HEK293 (cell line): Measurements from ENCODE around the gene SERPINA6.

ENCODE experiments used
- CTCF ChIA-PET: fragments of 350-600 bp; formaldehyde crosslinking; extraction: SDS; loops from one replicate; lab custom pipeline; 2021; ENCODE audit warnings: antibody characterized with exemption; lab: Yijun Ruan, JAX
- POLR2A ChIA-PET: fragments of 300-600 bp; formaldehyde crosslinking; extraction: SDS; loops from one replicate; lab custom pipeline; 2020; ENCODE audit warnings: antibody characterized with exemption, inconsistent platforms; lab: Yijun Ruan, JAX
- H3K27ac ChIP-seq: fragments of 200-500 bp; sonication (Bioruptor generic); 2 replicates; pipeline ENCODE4 v1.5.1; 2014; ENCODE audit warnings: low read depth, low read length, control low read depth, inconsistent platforms; ENCODE audit errors: extremely low read depth
- H3K36me3 ChIP-seq, 2 experiments: fragments of 200-500 bp in 1 of 2; sonication (Bioruptor generic) in 1 of 2; 1 replicate in 1 of 2; 2 replicates in 1 of 2; pipeline ENCODE4 v1.5.1; 2014 to 2017; ENCODE audit warnings: inconsistent platforms in 2 of 2, low read length in 2 of 2; ENCODE audit not compliant: control insufficient read depth in 2 of 2, insufficient read depth in 1 of 2
- H3K4me1 ChIP-seq: fragments of 200-500 bp; sonication (Bioruptor generic); 2 replicates; pipeline ENCODE4 v1.5.1; 2014; ENCODE audit warnings: mild to moderate bottlenecking, low read length, inconsistent platforms; ENCODE audit not compliant: control insufficient read depth, insufficient read depth
- H3K4me3 ChIP-seq: 2 replicates; pipeline ENCODE4 v1.5.1; 2011; ENCODE audit warnings: low read depth, mild to moderate bottlenecking, control low read depth, low read length, moderate library complexity
- H3K9me3 ChIP-seq: fragments of 200-500 bp; sonication (Bioruptor generic); 2 replicates; pipeline ENCODE4 v1.5.1; 2014; ENCODE audit warnings: low read depth, low read length, inconsistent platforms; ENCODE audit not compliant: control insufficient read depth, insufficient read depth
- BCL11B ChIP-seq: fragments of 450-650 bp; formaldehyde crosslinking; IDR thresholded peaks from 2 replicates; pipeline ENCODE4 v1.5.1; 2016; ENCODE audit warnings: low read depth, missing biosample characterization, missing genetic modification characterization
- KLF10 ChIP-seq: fragments of 450-650 bp; IDR thresholded peaks from 2 replicates; pipeline ENCODE4 v1.5.1; 2018; ENCODE audit warnings: missing biosample characterization, mild to moderate bottlenecking, missing genetic modification characterization
- MEIS1 ChIP-seq: sonication (generic); formaldehyde crosslinking; IDR thresholded peaks from 2 replicates; pipeline ENCODE4 v1.8.1; 2022; ENCODE audit warnings: missing genetic modification reagents, mild to moderate bottlenecking, borderline replicate concordance
- OVOL3 ChIP-seq: fragments of 450-650 bp; formaldehyde crosslinking; IDR thresholded peaks from 2 replicates; pipeline ENCODE4 v1.5.1; 2016; ENCODE audit warnings: missing biosample characterization, missing genetic modification characterization
- SCRT1 ChIP-seq: fragments of 450-650 bp; formaldehyde crosslinking; IDR thresholded peaks from 2 replicates; pipeline ENCODE4 v1.5.1; 2016; ENCODE audit warnings: missing biosample characterization, missing genetic modification characterization, borderline replicate concordance
- SCRT2 ChIP-seq: fragments of 450-650 bp; formaldehyde crosslinking; IDR thresholded peaks from 2 replicates; pipeline ENCODE4 v1.5.1; 2016; ENCODE audit warnings: missing biosample characterization, missing genetic modification characterization
- ZNF16 ChIP-seq: fragments of 450-650 bp; formaldehyde crosslinking; IDR thresholded peaks from 2 replicates; pipeline ENCODE4 v1.5.1; 2016; ENCODE audit warnings: low read depth, missing biosample characterization, missing genetic modification characterization
- ZNF211 ChIP-seq: fragments of 450-650 bp; formaldehyde crosslinking; IDR thresholded peaks from 2 replicates; pipeline ENCODE4 v1.5.1; 2016; ENCODE audit warnings: low read depth, missing biosample characterization, missing genetic modification characterization
- ZNF394 ChIP-seq: fragments of 450-650 bp; formaldehyde crosslinking; IDR thresholded peaks from 2 replicates; pipeline ENCODE4 v1.5.1; 2016; ENCODE audit warnings: missing biosample characterization, missing genetic modification characterization, mild to moderate bottlenecking, moderate library complexity, borderline replicate concordance
- ZNF416 ChIP-seq: fragments of 450-650 bp; formaldehyde crosslinking; IDR thresholded peaks from 2 replicates; pipeline ENCODE4 v1.5.1; 2016; ENCODE audit warnings: missing biosample characterization, missing genetic modification characterization
- ZNF610 ChIP-seq: fragments of 450-650 bp; formaldehyde crosslinking; IDR thresholded peaks from 2 replicates; pipeline ENCODE4 v1.5.1; 2016; ENCODE audit warnings: missing biosample characterization, missing genetic modification characterization, borderline replicate concordance
- ZNF624 ChIP-seq: fragments of 450-650 bp; formaldehyde crosslinking; IDR thresholded peaks from 2 replicates; pipeline ENCODE4 v1.5.1; 2017; ENCODE audit warnings: missing biosample characterization, missing genetic modification characterization
- ZNF791 ChIP-seq: fragments of 450-650 bp; formaldehyde crosslinking; IDR thresholded peaks from 2 replicates; pipeline ENCODE4 v1.5.1; 2016; ENCODE audit warnings: missing biosample characterization, missing genetic modification characterization
- ZSCAN16 ChIP-seq: fragments of 450-650 bp; formaldehyde crosslinking; IDR thresholded peaks from 2 replicates; pipeline ENCODE4 v1.5.1; 2016; ENCODE audit warnings: missing biosample characterization, missing genetic modification characterization
- TF ChIP-seq, protein P1 (sequence below): fragments of 450-650 bp; formaldehyde crosslinking; IDR thresholded peaks from 2 replicates; pipeline ENCODE4 v1.5.1; 2016; ENCODE audit warnings: missing biosample characterization, missing genetic modification characterization
- TF ChIP-seq, protein P2 (sequence below): fragments of 450-650 bp; formaldehyde crosslinking; IDR thresholded peaks from 2 replicates; pipeline ENCODE4 v1.5.1; 2016; ENCODE audit warnings: missing biosample characterization, missing genetic modification characterization, borderline replicate concordance
- TF ChIP-seq, protein P3 (sequence below): fragments of 450-650 bp; formaldehyde crosslinking; IDR thresholded peaks from 2 replicates; pipeline ENCODE4; 2016; ENCODE audit warnings: missing biosample characterization, missing genetic modification characterization

Gene SERPINA6

DNA sequence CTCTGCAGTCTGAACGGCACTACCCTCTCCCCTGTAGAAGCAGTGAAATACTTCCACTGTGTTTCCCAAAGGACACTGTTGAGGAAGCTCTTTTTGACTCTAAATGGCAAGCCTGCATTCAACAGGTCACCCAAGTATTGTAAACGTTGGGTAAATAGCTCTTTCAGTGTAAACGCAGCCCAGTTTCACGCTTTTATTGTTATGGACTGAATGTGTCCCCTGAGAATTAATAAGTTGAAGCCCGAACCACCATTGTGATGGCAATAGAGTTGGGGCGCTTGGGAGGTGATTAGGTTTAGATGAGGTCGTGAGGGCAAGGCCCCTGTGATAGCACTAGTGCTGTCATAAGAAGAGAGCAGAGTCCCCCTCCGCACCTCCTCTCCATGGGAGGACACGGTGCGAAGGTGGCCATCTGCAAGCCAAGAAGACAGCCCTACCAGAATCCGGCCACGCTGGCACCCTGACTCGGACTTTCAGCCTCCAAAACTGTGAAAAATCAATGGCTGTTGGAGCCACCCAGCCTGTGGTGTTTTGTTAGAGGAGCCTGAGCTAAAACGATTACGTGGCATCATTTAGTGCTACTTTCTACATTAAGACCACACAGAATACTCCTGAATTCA lies 31.1 kb downstream of the SERPINA6 start:
- H3K36me3 ChIP-seq: no peaks in the 10 kb centered on the region
- CTCF ChIA-PET: no interaction called here
- H3K27ac ChIP-seq: no peak overlapping the region
- H3K4me3 ChIP-seq: no peak overlapping the region
- H3K9me3 ChIP-seq: no peaks in the 10 kb centered on the region
- H3K4me1 ChIP-seq: no peaks in the 10 kb centered on the region
- TF ChIP-seq SCRT1 (tag by site-specific recombination): peak; percentile 84
- TF ChIP-seq SCRT2 (tag by site-specific recombination): peak; percentile 89
- TF ChIP-seq OVOL3: no peak
- POLR2A ChIA-PET: no interaction called here

DNA sequence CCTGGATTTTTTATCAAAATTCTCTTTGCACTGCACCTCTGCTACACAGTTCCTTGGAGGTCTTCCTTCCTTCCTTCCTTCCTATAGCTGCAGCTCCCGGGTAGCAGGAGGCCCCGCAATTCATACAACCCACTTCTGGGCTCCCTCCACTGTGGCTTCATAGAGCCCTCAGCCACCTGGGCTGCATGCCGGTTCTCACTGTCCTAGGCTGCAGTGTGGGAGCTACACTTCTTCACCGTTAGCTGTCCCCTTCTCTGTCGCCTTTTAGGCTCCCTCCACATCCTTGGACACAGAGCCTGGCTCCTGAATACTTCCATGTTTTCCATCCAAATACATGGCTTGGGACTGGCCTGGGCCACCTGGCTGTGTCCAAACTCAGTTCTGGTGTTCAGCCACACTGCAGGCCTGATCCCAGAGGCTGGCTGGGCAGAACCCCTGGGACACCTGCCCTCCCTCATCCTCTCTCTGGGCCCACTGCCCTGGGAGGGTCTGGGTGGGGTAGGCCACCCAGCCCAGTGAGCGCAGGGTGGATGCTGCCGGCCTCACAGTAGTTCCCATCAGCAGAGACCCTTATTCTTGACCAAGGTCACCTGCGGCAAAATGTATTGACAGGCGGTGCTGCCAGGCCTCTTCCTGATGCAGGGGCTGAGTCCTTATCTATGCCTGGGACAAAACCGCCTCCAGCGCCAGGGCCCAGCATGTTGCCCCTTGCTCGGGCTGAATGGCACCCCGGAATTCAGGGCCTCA lies 31.8 kb downstream of the SERPINA6 start:
- POLR2A ChIA-PET: no interaction called here
- TF ChIP-seq ZNF624 (tag by site-specific recombination): no peak
- Histone ChIP-seq H3K36me3 (no peaks in the 10 kb centered on the region), H3K4me3 (no peak overlapping the region), H3K4me1 (no peaks in the 10 kb centered on the region), H3K9me3 (no peaks in the 10 kb centered on the region), H3K27ac (no peak overlapping the region)
- CTCF ChIA-PET: no interaction called here

DNA sequence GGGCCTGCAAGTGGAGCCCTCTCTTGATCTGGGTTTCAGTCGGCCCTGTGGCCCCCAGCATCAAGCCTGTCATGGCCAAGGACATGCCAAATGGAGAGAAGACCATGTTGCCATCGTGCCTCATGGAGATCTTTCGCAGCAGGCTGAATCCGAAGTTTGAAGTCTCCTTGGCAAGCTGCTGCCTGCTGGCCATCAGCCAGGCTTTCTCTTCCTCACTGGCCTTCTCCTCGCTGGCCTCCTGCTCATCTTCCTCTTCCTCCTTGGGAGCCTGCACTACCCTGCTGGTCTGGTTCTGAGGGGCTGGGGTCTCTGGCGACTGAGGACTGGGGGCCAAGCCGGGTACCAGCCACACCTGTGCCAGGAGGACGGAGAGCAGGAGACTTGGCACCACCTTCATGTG lies 32.9 kb downstream of the SERPINA6 start:
- POLR2A ChIA-PET: no interaction called here
- Histone ChIP-seq H3K4me3 (no peak overlapping the region), H3K4me1 (no peaks in the 10 kb centered on the region), H3K36me3 (no peaks in the 10 kb centered on the region), H3K27ac (no peak overlapping the region), H3K9me3 (no peaks in the 10 kb centered on the region)
- TF ChIP-seq KLF10 (tag by site-specific recombination) (no peak), ZNF791 (tag by site-specific recombination) (no peak), ZNF610 (tag by site-specific recombination) (no peak), SCRT1 (tag by site-specific recombination) (no peak), MEIS1 (CRISPR knock-in tag) (no peak), ZSCAN16 (tag by site-specific recombination) (no peak), ZNF16 (tag by site-specific recombination) (no peak), ZNF416 (no peak), BCL11B (tag by site-specific recombination) (no peak), ZNF394 (tag by site-specific recombination) (no peak), ZNF211 (tag by site-specific recombination) (no peak)
- TF ChIP-seq, protein P1, sequence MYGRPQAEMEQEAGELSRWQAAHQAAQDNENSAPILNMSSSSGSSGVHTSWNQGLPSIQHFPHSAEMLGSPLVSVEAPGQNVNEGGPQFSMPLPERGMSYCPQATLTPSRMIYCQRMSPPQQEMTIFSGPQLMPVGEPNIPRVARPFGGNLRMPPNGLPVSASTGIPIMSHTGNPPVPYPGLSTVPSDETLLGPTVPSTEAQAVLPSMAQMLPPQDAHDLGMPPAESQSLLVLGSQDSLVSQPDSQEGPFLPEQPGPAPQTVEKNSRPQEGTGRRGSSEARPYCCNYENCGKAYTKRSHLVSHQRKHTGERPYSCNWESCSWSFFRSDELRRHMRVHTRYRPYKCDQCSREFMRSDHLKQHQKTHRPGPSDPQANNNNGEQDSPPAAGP (tag by site-specific recombination): no peak
- TF ChIP-seq, protein P2, sequence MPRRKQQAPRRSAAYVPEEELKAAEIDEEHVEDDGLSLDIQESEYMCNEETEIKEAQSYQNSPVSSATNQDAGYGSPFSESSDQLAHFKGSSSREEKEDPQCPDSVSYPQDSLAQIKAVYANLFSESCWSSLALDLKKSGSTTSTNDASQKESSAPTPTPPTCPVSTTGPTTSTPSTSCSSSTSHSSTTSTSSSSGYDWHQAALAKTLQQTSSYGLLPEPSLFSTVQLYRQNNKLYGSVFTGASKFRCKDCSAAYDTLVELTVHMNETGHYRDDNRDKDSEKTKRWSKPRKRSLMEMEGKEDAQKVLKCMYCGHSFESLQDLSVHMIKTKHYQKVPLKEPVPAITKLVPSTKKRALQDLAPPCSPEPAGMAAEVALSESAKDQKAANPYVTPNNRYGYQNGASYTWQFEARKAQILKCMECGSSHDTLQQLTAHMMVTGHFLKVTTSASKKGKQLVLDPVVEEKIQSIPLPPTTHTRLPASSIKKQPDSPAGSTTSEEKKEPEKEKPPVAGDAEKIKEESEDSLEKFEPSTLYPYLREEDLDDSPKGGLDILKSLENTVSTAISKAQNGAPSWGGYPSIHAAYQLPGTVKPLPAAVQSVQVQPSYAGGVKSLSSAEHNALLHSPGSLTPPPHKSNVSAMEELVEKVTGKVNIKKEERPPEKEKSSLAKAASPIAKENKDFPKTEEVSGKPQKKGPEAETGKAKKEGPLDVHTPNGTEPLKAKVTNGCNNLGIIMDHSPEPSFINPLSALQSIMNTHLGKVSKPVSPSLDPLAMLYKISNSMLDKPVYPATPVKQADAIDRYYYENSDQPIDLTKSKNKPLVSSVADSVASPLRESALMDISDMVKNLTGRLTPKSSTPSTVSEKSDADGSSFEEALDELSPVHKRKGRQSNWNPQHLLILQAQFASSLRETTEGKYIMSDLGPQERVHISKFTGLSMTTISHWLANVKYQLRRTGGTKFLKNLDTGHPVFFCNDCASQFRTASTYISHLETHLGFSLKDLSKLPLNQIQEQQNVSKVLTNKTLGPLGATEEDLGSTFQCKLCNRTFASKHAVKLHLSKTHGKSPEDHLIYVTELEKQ: no peak
- TF ChIP-seq, protein P3, sequence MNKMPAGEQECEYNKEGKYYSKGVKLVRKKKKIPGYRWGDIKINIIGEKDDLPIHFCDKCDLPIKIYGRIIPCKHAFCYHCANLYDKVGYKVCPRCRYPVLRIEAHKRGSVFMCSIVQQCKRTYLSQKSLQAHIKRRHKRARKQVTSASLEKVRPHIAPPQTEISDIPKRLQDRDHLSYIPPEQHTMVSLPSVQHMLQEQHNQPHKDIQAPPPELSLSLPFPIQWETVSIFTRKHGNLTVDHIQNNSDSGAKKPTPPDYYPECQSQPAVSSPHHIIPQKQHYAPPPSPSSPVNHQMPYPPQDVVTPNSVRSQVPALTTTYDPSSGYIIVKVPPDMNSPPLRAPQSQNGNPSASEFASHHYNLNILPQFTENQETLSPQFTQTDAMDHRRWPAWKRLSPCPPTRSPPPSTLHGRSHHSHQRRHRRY (tag by site-specific recombination): no peak
- CTCF ChIA-PET: no interaction called here
